Bronchial epithelial cell (primary cell): Measurements from ENCODE around the gene BSPH1. TPM values are rescaled to one million over a fixed set of nuclear protein-coding genes. Genes with fewer than 3 reads are reported as not detected.

Experiments
- DNase-seq: peaks from one replicate; pipeline ENCODE4 v3.0.0-alpha.2; 2010; ENCODE audit warnings: low read depth
- FAIRE-seq: peaks from 2 replicates; lab custom pipeline; 2011; peaks lifted over from hg19 to GRCh38; lab: Jason Lieb, UNC
- H3K27me3 ChIP-seq: 2 replicates; pipeline ENCODE4 v1.5.1; 2011; ENCODE audit warnings: low read length; ENCODE audit not compliant: control insufficient read depth, insufficient read depth
- H3K36me3 ChIP-seq: 2 replicates; pipeline ENCODE4 v1.5.1; 2011; ENCODE audit warnings: low read length; ENCODE audit not compliant: control insufficient read depth, insufficient read depth
- H3K4me3 ChIP-seq: 2 replicates; pipeline ENCODE4 v1.5.1; 2011; ENCODE audit warnings: mild to moderate bottlenecking, low read depth, low read length, control low read depth
- CTCF ChIP-seq: IDR thresholded peaks from 2 replicates; pipeline ENCODE4 v1.5.1; 2011; ENCODE audit warnings: mild to moderate bottlenecking, moderate library complexity, low read length, control low read depth, inconsistent platforms; ENCODE audit not compliant: insufficient read depth, severe bottlenecking
- total RNA-seq: library from RNA; depleted of rRNA; stranded (reverse); fragments of >200 nt; gene quantifications from 2 replicates; pipeline ENCODE4 v1.2.1, GENCODE V29; 2014

BSPH1 gene
- total RNA-seq, result not detected in 2 replicates

- no peak for FAIRE-seq
Observed at GRCh38 chr19:47992070-47992469, at the start of gene BSPH1. BSPH1 (minus strand) TSS chr19:47992170; CDS start chr19:47992081, 89 bp downstream.

GRCh38 chr19:48036765-48037164 lies 44.8 kb upstream of the BSPH1 start:
- FAIRE-seq (no peak), DNase-seq (no peak)
- no peak for TF ChIP-seq CTCF
- H3K27me3 ChIP-seq, result no peaks in the 10 kb centered on the region
- no peak overlapping the region for H3K4me3 ChIP-seq
- H3K36me3 ChIP-seq, result no peaks in the 10 kb centered on the region

More at GRCh38 chr19:47992070-47992469, at the start of gene BSPH1:
- Histone ChIP-seq H3K4me3 (no peak within 1 kb of the TSS), H3K36me3 (no peaks in the 10 kb centered on the region), H3K27me3 (no peaks in the 10 kb centered on the region)
- TF ChIP-seq CTCF, result no peak
- no peak for DNase-seq

GRCh38 chr19:48033604-48034003 lies 41.6 kb upstream of the BSPH1 start:
- FAIRE-seq, result no peak
- DNase-seq, result no peak
- Histone ChIP-seq H3K36me3 (no peaks in the 10 kb centered on the region), H3K4me3 (no peak overlapping the region), H3K27me3 (no peaks in the 10 kb centered on the region)
- TF ChIP-seq CTCF, result no peak

GRCh38 chr19:48030073-48030472 lies 38.1 kb upstream of the BSPH1 start:
- DNase-seq, result no peak
- no peak for TF ChIP-seq CTCF
- Histone ChIP-seq H3K27me3 (no peaks in the 10 kb centered on the region), H3K4me3 (no peak overlapping the region), H3K36me3 (no peaks in the 10 kb centered on the region)
- no peak for FAIRE-seq

- TF ChIP-seq CTCF, result no peak
Observed at GRCh38 chr19:48029431-48029830, 37.5 kb upstream of the BSPH1 start.

GRCh38 chr19:48025480-48025879 lies 33.5 kb upstream of the BSPH1 start:
- TF ChIP-seq CTCF, result no peak
- no peak for FAIRE-seq
- no peak for DNase-seq
- Histone ChIP-seq H3K27me3 (no peaks in the 10 kb centered on the region), H3K36me3 (no peaks in the 10 kb centered on the region), H3K4me3 (no peak overlapping the region)

More at GRCh38 chr19:48029431-48029830, 37.5 kb upstream of the BSPH1 start:
- no peaks in the 10 kb centered on the region for H3K27me3 ChIP-seq
- no peak overlapping the region for H3K4me3 ChIP-seq
- DNase-seq (no peak), FAIRE-seq (no peak)
- no peaks in the 10 kb centered on the region for H3K36me3 ChIP-seq
